ENCODE data around the gene HTR5A. TPM values are rescaled to one million over a fixed set of nuclear protein-coding genes. Genes with fewer than 3 reads are reported as not detected.

HTR5A gene
- total and polyA plus RNA-seq, 2 of the 13 experiments (the other 11 are each of a cell fraction or from before 2014, with no cell fraction given), result not detected

- 30% methylated on average over 4 of the region's 4 CpGs for WGBS (ENCODE audit: low lambda C conversion rate)
- H3K27me3 ChIP-seq (ENCODE audit: control insufficient read depth in 1 of 2, insufficient read depth in 2 of 2, low read length in 2 of 2), result peaks cover 0 to 3% of the 10 kb centered on the region in 2 experiments; a peak in 1 of 5 replicates
These were observed 31.8 kb upstream of the HTR5A start for GRCh38 chr7:155038335-155038734.

More at GRCh38 chr7:155038335-155038734, 31.8 kb upstream of the HTR5A start:
- POLR2A ChIA-PET, result no interaction called here
- Histone ChIP-seq H3K27ac (ENCODE audit: extremely low read length, insufficient read depth, low read length) (no peak overlapping the region), H4K20me1 (ENCODE audit: insufficient read depth, low read length) (no peaks in the 10 kb centered on the region), H2AFZ (ENCODE audit: low read length) (no peak overlapping the region), H3K36me3 (replicated peaks in 1 of 2; ENCODE audit: control insufficient read depth in 1 of 2, insufficient read depth in 2 of 2, low read length in 2 of 2) (no peaks in the 10 kb centered on the region), H3K4me2 (ENCODE audit: low read depth, low read length) (no peak overlapping the region), H3K9ac (ENCODE audit: insufficient read depth, low read depth, low read length) (no peak overlapping the region), H3K4me1 (ENCODE audit: insufficient read depth, low read length) (no peaks in the 10 kb centered on the region), H3K79me2 (ENCODE audit: insufficient read depth, low read length) (no peaks in the 10 kb centered on the region), H3K9me3 (ENCODE audit: low read length) (no peaks in the 10 kb centered on the region), H3K4me3 (replicated peaks in 1 of 3; ENCODE audit: insufficient read depth in 1 of 3, low read depth in 2 of 3, low read length in 3 of 3) (no peak overlapping the region)
- FAIRE-seq, result no peak
- ATAC-seq, result no peak
- TF ChIP-seq CREBL2 (CRISPR knock-in tag; IDR thresholded peaks at IDR 0.05; ENCODE audit: borderline replicate concordance) (no peak), ATF1 (CRISPR knock-in tag; IDR thresholded peaks at IDR 0.05) (no peak), MAF1 (CRISPR knock-in tag; IDR thresholded peaks at IDR 0.05; ENCODE audit: borderline replicate concordance) (no peak), TAF1 (CRISPR knock-in tag; IDR thresholded peaks at IDR 0.05) (no peak), ZNF451 (CRISPR knock-in tag; IDR thresholded peaks at IDR 0.05) (no peak), NFRKB (IDR thresholded peaks at IDR 0.05) (no peak), ARID5B (CRISPR knock-in tag; IDR thresholded peaks at IDR 0.05) (no peak), FIP1L1 (IDR thresholded peaks at IDR 0.05; ENCODE audit: borderline replicate concordance, insufficient read depth, low read depth, low read length) (no peak), SIX1 (CRISPR knock-in tag; IDR thresholded peaks at IDR 0.05; ENCODE audit: borderline replicate concordance) (no peak), BCLAF1 (IDR thresholded peaks at IDR 0.05) (no peak), ZBTB26 (CRISPR knock-in tag; IDR thresholded peaks at IDR 0.05; ENCODE audit: borderline replicate concordance) (no peak)
- intact Hi-C loops (cut with micrococcal nuclease; ENCODE audit: unreplicated experiment), result no loop called here
- CTCF ChIA-PET (ENCODE audit: low intra/inter-chr PET ratio, low total read pairs), result no interaction called here
- BruUV-seq (replicated peaks), result no TSS peak
- DNase-seq (ENCODE audit: low spot score), result no peak
- in situ Hi-C loops (cut with HindIII; ENCODE audit: extremely low pct_ligation_motif_present, low pct_unique_long_range_greater_than_20kb), result no loop called here
